Hepatocyte (in vitro differentiated cells): ENCODE measurements around the gene SNCAIP. TPM values are rescaled to one million over a fixed set of nuclear protein-coding genes. Genes with fewer than 3 reads are reported as not detected.

Experiments used
- DNase-seq: peaks from one replicate; pipeline ENCODE4 v3.0.0-alpha.2; 2016; ENCODE audit warnings: low spot score
- H2AFZ ChIP-seq: fragments of 200-600 bp; sonication (generic); 2 replicates; pipeline ENCODE4 v1.6.0; 2016; ENCODE audit warnings: antibody characterized with exemption, mild to moderate bottlenecking
- H3K27ac ChIP-seq: fragments of 200-600 bp; sonication (generic); 2 replicates; pipeline ENCODE4 v1.5.1; 2016; ENCODE audit warnings: mild to moderate bottlenecking
- H3K27me3 ChIP-seq: fragments of 200-600 bp; sonication (generic); 2 replicates; pipeline ENCODE4 v1.6.1; 2016
- H3K36me3 ChIP-seq: fragments of 200-600 bp; sonication (generic); replicated peaks from 2 replicates; pipeline ENCODE4 v1.5.1; 2016; ENCODE audit warnings: low read depth; ENCODE audit not compliant: insufficient read depth
- H3K4me1 ChIP-seq: fragments of 200-600 bp; sonication (generic); 2 replicates; pipeline ENCODE4 v1.5.1; 2016; ENCODE audit warnings: mild to moderate bottlenecking, moderate library complexity; ENCODE audit not compliant: insufficient read depth
- H3K4me2 ChIP-seq: fragments of 200-600 bp; sonication (generic); 2 replicates; pipeline ENCODE4 v1.6.0; 2016
- H3K4me3 ChIP-seq: fragments of 200-600 bp; sonication (generic); 2 replicates; pipeline ENCODE4 v1.5.1; 2016; ENCODE audit warnings: mild to moderate bottlenecking
- H3K79me2 ChIP-seq: fragments of 200-600 bp; sonication (generic); 2 replicates; pipeline ENCODE4 v1.6.0; 2017; ENCODE audit warnings: mild to moderate bottlenecking
- H3K9me2 ChIP-seq: fragments of 200-600 bp; sonication (generic); replicated peaks from 2 replicates; pipeline ENCODE4 v1.6.0; 2017; ENCODE audit warnings: mild to moderate bottlenecking; ENCODE audit not compliant: insufficient read depth
- H3K9me3 ChIP-seq: fragments of 200-600 bp; sonication (generic); 2 replicates; pipeline ENCODE4 v1.5.1; 2016; ENCODE audit warnings: low read depth, mild to moderate bottlenecking
- H4K20me1 ChIP-seq: fragments of 200-600 bp; sonication (generic); 2 replicates; pipeline ENCODE4 v1.6.0; 2016; ENCODE audit warnings: mild to moderate bottlenecking; ENCODE audit not compliant: insufficient read depth, poor library complexity, severe bottlenecking
- EZH2 ChIP-seq: fragments of 200-600 bp; sonication (generic); IDR thresholded peaks from 2 replicates; pipeline ENCODE4 v1.6.1; 2016; ENCODE audit warnings: antibody characterized with exemption, mild to moderate bottlenecking, borderline replicate concordance
- EZH2phosphoT487 ChIP-seq: fragments of 200-600 bp; sonication (generic); IDR thresholded peaks from one replicate; pipeline ENCODE4 v1.6.1; 2018; ENCODE audit warnings: antibody characterized with exemption, mild to moderate bottlenecking, low read depth, moderate library complexity; ENCODE audit not compliant: unreplicated experiment, severe bottlenecking
- WGBS: methylation state at CpG from one replicate; pipeline ENCODE4 v1.1.6; 2016; ENCODE audit warnings: low lambda C conversion rate; ENCODE audit errors: missing lambda C conversion rate; 5-methylcytosine and 5-hydroxymethylcytosine counted together
- polyA plus RNA-seq: library from polyadenylated mRNA; unstranded; fragments of >200 nt; fragmentation: Nextera tagmentation; extraction: Ambion mirVana; gene quantifications from 2 replicates; pipeline ENCODE4 v1.2.1, GENCODE V29; 2016
- total RNA-seq: library from RNA; depleted of rRNA; stranded (reverse); fragments of >200 nt; gene quantifications from 2 replicates; pipeline ENCODE4 v1.2.3, GENCODE V29; 2014
- TF ChIP-seq, protein P1 (sequence below): fragments of 200-600 bp; sonication (generic); IDR thresholded peaks from 2 replicates; pipeline ENCODE4 v1.5.1; 2016; ENCODE audit warnings: antibody characterized with exemption, mild to moderate bottlenecking; ENCODE audit not compliant: poor library complexity

Gene SNCAIP
- total and polyA plus RNA-seq, 2 experiments from 2014 or later: 7.1 to 19.1 TPM

GRCh38 chr5:122463221-122463620 lies 151.2 kb downstream of the SNCAIP start:
- no peak for DNase-seq
- Histone ChIP-seq H3K4me2 (no peak overlapping the region), H3K27ac (no peak overlapping the region), H2AFZ (no peak overlapping the region), H3K4me3 (no peak overlapping the region), H3K79me2 (no peaks in the 10 kb centered on the region), H3K9me3 (no peaks in the 10 kb centered on the region), H3K4me1 (no peaks in the 10 kb centered on the region), H3K9me2 (no peaks in the 10 kb centered on the region), H3K36me3 (no peaks in the 10 kb centered on the region), H3K27me3 (no peaks in the 10 kb centered on the region), H4K20me1 (no peaks in the 10 kb centered on the region)
- 80% methylated on average over 1 of the region's 1 CpG for WGBS
- TF ChIP-seq, protein P1, sequence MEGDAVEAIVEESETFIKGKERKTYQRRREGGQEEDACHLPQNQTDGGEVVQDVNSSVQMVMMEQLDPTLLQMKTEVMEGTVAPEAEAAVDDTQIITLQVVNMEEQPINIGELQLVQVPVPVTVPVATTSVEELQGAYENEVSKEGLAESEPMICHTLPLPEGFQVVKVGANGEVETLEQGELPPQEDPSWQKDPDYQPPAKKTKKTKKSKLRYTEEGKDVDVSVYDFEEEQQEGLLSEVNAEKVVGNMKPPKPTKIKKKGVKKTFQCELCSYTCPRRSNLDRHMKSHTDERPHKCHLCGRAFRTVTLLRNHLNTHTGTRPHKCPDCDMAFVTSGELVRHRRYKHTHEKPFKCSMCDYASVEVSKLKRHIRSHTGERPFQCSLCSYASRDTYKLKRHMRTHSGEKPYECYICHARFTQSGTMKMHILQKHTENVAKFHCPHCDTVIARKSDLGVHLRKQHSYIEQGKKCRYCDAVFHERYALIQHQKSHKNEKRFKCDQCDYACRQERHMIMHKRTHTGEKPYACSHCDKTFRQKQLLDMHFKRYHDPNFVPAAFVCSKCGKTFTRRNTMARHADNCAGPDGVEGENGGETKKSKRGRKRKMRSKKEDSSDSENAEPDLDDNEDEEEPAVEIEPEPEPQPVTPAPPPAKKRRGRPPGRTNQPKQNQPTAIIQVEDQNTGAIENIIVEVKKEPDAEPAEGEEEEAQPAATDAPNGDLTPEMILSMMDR: no peak
- TF ChIP-seq EZH2 (no peak), EZH2phosphoT487 (no peak)

DNA sequence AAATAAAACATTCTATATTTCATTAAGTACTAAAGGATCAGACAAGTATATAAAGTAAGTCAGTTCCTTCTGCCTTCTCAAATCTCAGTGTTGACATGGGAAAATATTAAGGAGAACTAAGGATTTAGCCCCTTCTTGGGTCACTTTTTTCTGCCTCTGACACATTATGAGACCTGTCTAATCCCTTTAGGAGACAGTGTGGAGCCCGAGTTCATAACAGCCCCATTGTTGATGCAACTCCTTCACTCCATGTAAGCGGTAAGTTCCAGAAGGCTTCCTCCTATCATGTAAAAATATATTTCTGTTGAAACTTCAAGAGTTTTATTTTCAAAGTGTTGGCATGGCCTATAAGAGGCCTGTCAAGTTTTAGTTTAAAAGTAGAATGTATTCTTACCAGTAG lies 152.2 kb downstream of the SNCAIP start:
- H3K27ac ChIP-seq: no peak overlapping the region
- no peaks in the 10 kb centered on the region for H3K9me2 ChIP-seq
- DNase-seq: no peak
- H3K9me3 ChIP-seq: no peaks in the 10 kb centered on the region
- H3K4me1 ChIP-seq: no peaks in the 10 kb centered on the region
- no peak overlapping the region for H2AFZ ChIP-seq
- H3K27me3 ChIP-seq: no peaks in the 10 kb centered on the region
- no peak overlapping the region for H3K4me2 ChIP-seq
- no peaks in the 10 kb centered on the region for H3K36me3 ChIP-seq
- no peaks in the 10 kb centered on the region for H3K79me2 ChIP-seq
- no peak for TF ChIP-seq EZH2phosphoT487
- TF ChIP-seq, protein P1: no peak
- no peak for TF ChIP-seq EZH2
- 71% methylated on average over 2 of the region's 2 CpGs for WGBS
- H4K20me1 ChIP-seq: no peaks in the 10 kb centered on the region
- H3K4me3 ChIP-seq: no peak overlapping the region

GRCh38 chr5:122465031-122465577 lies 153.1 kb downstream of the SNCAIP start:
- H3K36me3 ChIP-seq: no peaks in the 10 kb centered on the region
- H3K27me3 ChIP-seq: no peaks in the 10 kb centered on the region
- no peaks in the 10 kb centered on the region for H4K20me1 ChIP-seq
- no peaks in the 10 kb centered on the region for H3K79me2 ChIP-seq
- no peaks in the 10 kb centered on the region for H3K4me1 ChIP-seq
- TF ChIP-seq EZH2: no peak
- TF ChIP-seq, protein P1: no peak
- TF ChIP-seq EZH2phosphoT487: no peak
- H3K9me3 ChIP-seq: no peaks in the 10 kb centered on the region
- H3K9me2 ChIP-seq: no peaks in the 10 kb centered on the region
- H3K4me3 ChIP-seq: no peak overlapping the region
- no peak overlapping the region for H2AFZ ChIP-seq
- no peak for DNase-seq
- no peak overlapping the region for H3K27ac ChIP-seq
- 84% methylated on average over 7 of the region's 7 CpGs for WGBS
- no peak overlapping the region for H3K4me2 ChIP-seq

DNA sequence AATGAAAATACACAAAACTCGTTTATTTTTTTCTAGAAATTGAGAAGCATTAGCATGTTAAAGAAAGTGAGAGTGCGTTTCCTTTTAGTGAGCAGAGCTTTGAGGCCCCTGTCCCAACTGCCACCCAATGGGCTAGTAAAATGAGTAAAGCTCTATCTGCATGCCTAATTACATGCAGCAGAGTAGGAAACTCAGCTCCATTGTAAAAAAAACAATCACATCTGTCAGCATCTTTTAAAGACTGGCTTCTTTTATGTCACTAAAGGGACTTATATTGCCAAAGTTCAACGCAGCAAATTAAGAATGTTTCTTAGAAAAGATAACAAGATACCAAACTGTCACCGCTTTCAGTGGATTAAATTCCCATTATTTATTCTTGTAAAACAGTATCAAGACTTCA lies 154.0 kb downstream of the SNCAIP start:
- Histone ChIP-seq H3K9me3 (no peaks in the 10 kb centered on the region), H3K27ac (no peak overlapping the region), H3K4me1 (no peaks in the 10 kb centered on the region), H3K4me3 (no peak overlapping the region), H3K27me3 (no peaks in the 10 kb centered on the region), H3K4me2 (no peak overlapping the region), H3K9me2 (no peaks in the 10 kb centered on the region), H4K20me1 (no peaks in the 10 kb centered on the region), H3K36me3 (no peaks in the 10 kb centered on the region), H2AFZ (no peak overlapping the region), H3K79me2 (no peaks in the 10 kb centered on the region)
- WGBS: 65% methylated on average over 4 of the region's 4 CpGs
- no peak for DNase-seq
- TF ChIP-seq EZH2: no peak
- TF ChIP-seq, protein P1: no peak
- no peak for TF ChIP-seq EZH2phosphoT487
